HFFc6 (cell line): ENCODE measurements around the gene PTF1A. TPM values are rescaled to one million over a fixed set of nuclear protein-coding genes. Genes with fewer than 3 reads are reported as not detected.

Experiments used
- DNase-seq: peaks from one replicate; pipeline ENCODE4 v3.0.0-alpha.2; 2018
- H3K27ac Mint-ChIP-seq: 2 replicates; pipeline ENCODE4 v1.8.0; 2020; ENCODE audit warnings: mild to moderate bottlenecking, mixed read lengths
- H3K27me3 Mint-ChIP-seq: 2 replicates; pipeline ENCODE4 v1.8.0; 2021; ENCODE audit warnings: mild to moderate bottlenecking, moderate library complexity, mixed read lengths; ENCODE audit not compliant: insufficient read depth
- H3K36me3 Mint-ChIP-seq: 2 replicates; pipeline ENCODE4 v1.8.0; 2021; ENCODE audit warnings: low read depth, mixed read lengths
- H3K4me1 Mint-ChIP-seq: 2 replicates; pipeline ENCODE4 v1.8.0; 2020; ENCODE audit warnings: low read depth, mixed read lengths
- H3K4me3 Mint-ChIP-seq: 2 replicates; pipeline ENCODE4 v1.8.0; 2020; ENCODE audit warnings: mild to moderate bottlenecking, moderate library complexity, mixed read lengths
- H3K9me3 Mint-ChIP-seq: 2 replicates; pipeline ENCODE4 v1.8.0; 2020; ENCODE audit warnings: mild to moderate bottlenecking, mixed read lengths
- total RNA-seq, 6 experiments: library from RNA; stranded (reverse); fragmentation: NEBNext Ultra II Directional; extraction: Animal tissue kit (Norgen Biotek cat#: 25700); gene quantifications; 2 replicates in 1 of 6; 3 replicates in 5 of 6; pipeline ENCODE4 v1.2.3, GENCODE V29; 2021
- TF ChIP-seq, protein P1 (sequence below): fragments of 200-600 bp; sonication (generic); IDR thresholded peaks from 2 replicates; pipeline ENCODE4 v1.5.0; 2021; ENCODE audit warnings: antibody characterized with exemption, mild to moderate bottlenecking

Gene PTF1A
- total RNA-seq, 6 experiments from 2014 or later, result not detected

DNA sequence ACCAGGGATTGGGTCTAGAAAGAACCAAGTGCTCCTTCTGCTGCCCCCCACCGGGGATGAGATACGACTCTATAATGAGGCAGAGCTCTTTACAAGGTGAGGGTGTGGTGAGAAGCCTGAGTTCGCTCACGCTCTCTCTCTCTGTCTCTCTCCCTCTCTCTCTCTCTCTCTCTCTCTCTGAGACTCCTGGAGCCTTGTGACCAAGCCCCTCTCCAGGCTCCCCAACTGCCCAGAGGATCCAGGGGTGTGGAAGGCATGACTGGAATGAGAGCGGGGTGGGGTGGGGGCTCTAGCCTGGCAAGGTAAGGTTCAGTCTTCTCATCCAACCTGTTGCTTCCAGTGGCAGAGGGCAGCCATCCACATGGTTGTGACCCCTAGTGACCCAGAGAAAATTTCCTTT, 3.1 kb upstream of the PTF1A start:
- Mint-ChIP-seq H3K4me1 (no peaks in the 10 kb centered on the region), H3K27me3 (peaks cover 22% of the 10 kb centered on the region), H3K36me3 (no peaks in the 10 kb centered on the region), H3K4me3 (no peak overlapping the region), H3K27ac (no peak overlapping the region), H3K9me3 (no peaks in the 10 kb centered on the region)
- no peak for DNase-seq
- TF ChIP-seq, protein P1, sequence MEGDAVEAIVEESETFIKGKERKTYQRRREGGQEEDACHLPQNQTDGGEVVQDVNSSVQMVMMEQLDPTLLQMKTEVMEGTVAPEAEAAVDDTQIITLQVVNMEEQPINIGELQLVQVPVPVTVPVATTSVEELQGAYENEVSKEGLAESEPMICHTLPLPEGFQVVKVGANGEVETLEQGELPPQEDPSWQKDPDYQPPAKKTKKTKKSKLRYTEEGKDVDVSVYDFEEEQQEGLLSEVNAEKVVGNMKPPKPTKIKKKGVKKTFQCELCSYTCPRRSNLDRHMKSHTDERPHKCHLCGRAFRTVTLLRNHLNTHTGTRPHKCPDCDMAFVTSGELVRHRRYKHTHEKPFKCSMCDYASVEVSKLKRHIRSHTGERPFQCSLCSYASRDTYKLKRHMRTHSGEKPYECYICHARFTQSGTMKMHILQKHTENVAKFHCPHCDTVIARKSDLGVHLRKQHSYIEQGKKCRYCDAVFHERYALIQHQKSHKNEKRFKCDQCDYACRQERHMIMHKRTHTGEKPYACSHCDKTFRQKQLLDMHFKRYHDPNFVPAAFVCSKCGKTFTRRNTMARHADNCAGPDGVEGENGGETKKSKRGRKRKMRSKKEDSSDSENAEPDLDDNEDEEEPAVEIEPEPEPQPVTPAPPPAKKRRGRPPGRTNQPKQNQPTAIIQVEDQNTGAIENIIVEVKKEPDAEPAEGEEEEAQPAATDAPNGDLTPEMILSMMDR, result no peak

DNA sequence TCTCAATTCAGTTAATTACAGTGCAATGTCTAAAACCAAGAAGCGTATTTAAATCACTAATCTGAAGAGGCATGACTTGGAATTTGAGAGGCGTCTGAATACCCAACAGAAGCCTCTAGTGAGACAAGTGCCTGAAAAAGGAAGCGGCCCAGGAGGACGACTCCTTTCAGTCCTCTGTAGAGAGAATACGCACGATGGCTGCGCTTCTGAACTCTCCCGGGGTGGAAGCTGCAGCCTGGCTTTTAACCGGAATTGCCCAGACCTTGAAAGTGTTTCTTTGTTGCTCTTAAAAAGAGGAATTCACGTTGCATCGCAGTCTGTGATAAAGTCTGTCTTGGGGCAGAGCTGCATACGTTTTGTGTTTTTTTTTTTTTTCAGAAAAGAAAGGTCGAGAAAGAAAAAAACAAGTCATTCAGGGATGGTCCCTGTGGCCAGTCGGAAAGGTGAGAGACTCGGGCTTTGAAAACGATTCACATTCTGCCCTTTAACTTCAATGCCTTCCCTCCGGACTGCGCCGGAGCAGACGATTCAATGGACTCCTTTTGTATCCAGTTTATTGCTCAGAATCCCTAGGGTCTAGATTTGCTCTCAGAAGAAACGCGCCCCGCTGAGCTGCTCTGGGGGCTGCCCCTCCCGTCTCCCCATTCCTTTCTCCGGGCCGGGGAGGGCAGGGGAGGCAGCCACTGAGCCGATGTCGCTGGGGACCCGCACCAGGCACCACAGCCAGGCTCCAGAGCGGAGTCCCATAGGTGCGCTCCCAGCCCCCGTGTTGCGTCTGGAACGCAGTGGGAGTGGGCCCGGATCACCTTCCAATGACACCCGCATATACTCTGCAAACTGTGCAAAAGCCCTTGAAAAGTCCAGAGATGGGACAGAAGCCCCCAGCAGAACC, 994 bp upstream of the PTF1A start:
- no peaks in the 10 kb centered on the region for H3K36me3 Mint-ChIP-seq
- H3K27ac Mint-ChIP-seq, result no peak overlapping the region
- TF ChIP-seq, protein P1, result no peak
- no peaks in the 10 kb centered on the region for H3K9me3 Mint-ChIP-seq
- DNase-seq, result no peak
- H3K4me3 Mint-ChIP-seq, result no peak overlapping the region
- H3K4me1 Mint-ChIP-seq, result no peaks in the 10 kb centered on the region
- peaks cover 34% of the 10 kb centered on the region for H3K27me3 Mint-ChIP-seq

DNA sequence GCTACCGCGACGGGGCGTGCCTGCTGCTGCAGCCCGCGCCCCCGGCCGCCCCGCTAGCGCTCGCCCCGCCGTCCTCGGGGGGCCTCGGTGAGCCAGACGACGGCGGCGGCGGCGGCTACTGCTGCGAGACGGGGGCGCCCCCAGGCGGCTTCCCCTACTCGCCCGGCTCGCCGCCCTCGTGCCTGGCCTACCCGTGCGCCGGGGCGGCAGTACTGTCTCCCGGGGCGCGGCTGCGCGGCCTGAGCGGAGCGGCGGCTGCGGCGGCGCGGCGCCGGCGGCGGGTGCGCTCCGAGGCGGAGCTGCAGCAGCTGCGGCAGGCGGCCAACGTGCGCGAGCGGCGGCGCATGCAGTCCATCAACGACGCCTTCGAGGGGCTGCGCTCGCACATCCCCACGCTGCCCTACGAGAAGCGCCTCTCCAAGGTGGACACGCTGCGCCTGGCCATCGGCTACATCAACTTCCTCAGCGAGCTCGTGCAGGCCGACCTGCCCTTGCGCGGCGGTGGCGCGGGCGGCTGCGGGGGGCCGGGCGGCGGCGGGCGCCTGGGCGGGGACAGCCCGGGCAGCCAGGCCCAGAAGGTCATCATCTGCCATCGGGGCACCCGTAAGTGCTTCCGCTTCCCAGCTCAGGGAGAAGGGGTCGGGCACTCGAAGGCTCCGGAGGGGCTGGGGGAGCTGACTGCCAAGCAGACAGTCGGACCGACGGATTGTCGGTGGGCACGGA, 761 bp downstream of the PTF1A start:
- TF ChIP-seq, protein P1, result no peak
- no peak for DNase-seq
- Mint-ChIP-seq H3K4me1 (no peaks in the 10 kb centered on the region), H3K27ac (no peak overlapping the region), H3K36me3 (no peaks in the 10 kb centered on the region), H3K27me3 (peaks cover 50% of the 10 kb centered on the region), H3K4me3 (no peak overlapping the region), H3K9me3 (no peaks in the 10 kb centered on the region)

DNA sequence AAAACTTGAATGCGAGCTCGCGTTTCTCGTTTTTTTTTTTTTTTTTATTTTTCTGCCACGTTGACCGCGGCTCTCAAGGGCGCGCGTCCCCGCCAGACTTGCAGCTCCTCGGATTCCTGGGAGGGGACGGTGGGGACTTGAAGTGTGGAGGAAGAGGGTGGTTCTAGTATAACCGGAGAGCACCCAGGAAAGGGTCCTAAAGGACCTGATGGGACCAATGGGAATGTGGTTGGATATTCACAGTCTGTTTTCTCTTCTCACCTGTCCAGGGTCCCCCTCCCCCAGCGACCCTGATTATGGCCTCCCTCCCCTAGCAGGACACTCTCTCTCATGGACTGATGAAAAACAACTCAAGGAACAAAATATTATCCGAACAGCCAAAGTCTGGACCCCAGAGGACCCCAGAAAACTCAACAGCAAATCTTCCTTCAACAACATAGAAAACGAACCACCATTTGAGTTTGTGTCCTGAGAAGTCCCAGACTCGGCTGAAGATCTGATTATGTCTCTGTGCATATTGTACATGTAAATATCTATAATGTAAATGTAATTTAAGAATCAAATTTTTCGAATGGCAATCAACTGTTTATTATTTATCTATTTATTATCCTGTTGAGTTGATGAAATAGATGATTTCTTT, 1.4 kb downstream of the PTF1A start:
- TF ChIP-seq, protein P1, result no peak
- Mint-ChIP-seq H3K4me3 (no peak overlapping the region), H3K4me1 (no peaks in the 10 kb centered on the region), H3K27ac (no peak overlapping the region), H3K27me3 (peaks cover 51% of the 10 kb centered on the region), H3K9me3 (no peaks in the 10 kb centered on the region), H3K36me3 (no peaks in the 10 kb centered on the region)
- no peak for DNase-seq

DNA sequence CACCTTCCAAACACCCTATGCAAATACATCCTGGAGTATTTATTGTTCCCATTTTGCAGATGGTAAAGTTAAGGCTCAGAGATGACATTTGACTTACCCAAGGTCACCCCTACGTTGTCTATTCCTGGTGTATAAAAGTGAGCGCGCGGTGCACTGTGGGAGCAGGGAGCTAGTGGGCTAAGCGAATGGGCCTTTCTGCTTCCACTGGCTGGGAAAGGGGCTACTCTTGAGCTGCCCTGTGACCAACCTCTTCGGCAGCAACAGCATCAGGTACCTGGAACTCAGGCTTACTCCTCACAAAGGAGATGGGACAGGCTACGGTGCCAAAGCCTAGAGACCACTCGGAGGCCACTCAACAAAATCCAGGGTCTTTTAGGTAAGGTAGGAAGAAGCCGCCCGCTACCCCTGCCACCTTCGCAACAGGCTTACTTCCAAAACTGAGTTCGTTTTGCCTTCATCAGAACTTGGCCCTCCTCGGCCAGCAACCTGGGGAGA, 2.4 kb downstream of the PTF1A start:
- TF ChIP-seq, protein P1, result no peak
- no peak overlapping the region for H3K27ac Mint-ChIP-seq
- H3K36me3 Mint-ChIP-seq, result no peaks in the 10 kb centered on the region
- no peaks in the 10 kb centered on the region for H3K9me3 Mint-ChIP-seq
- DNase-seq, result no peak
- peaks cover 45% of the 10 kb centered on the region for H3K27me3 Mint-ChIP-seq
- H3K4me1 Mint-ChIP-seq, result no peaks in the 10 kb centered on the region
- no peak overlapping the region for H3K4me3 Mint-ChIP-seq
